GM19025 (cell line): Measurements from ENCODE around the gene MIEF1.
A peak's percentile ranks its signal among the peaks of the same experiment; 100 is the strongest.
"Not testable (repeated sequence)": the region's sequence is repeated elsewhere in the genome, so short reads cannot be mapped to it uniquely, and the experiment has no call there.

Source experiments
- ATAC-seq: cut with Tn5 transposase; IDR thresholded peaks from one replicate; pipeline ENCODE4 v1.9.1; 2021; ENCODE audit warnings: mild to moderate bottlenecking, low read depth, moderate library complexity; ENCODE audit not compliant: unreplicated experiment

MIEF1 gene

GRCh38 chr22:39489094-39490068 lies 12.7 kb upstream of the MIEF1 start:
- no peak for ATAC-seq

GRCh38 chr22:39490135-39490798 lies 11.8 kb upstream of the MIEF1 start:
- peak; percentile 83 for ATAC-seq

GRCh38 chr22:39490966-39491680 lies 11.0 kb upstream of the MIEF1 start:
- ATAC-seq = no peak

GRCh38 chr22:39491696-39492095 lies 10.4 kb upstream of the MIEF1 start:
- no peak for ATAC-seq

GRCh38 chr22:39492186-39492585 lies 9.9 kb upstream of the MIEF1 start:
- no peak for ATAC-seq

GRCh38 chr22:39493759-39494158 lies 8.3 kb upstream of the MIEF1 start:
- ATAC-seq = no peak

- ATAC-seq = no peak
These were observed 7.5 kb upstream of the MIEF1 start for GRCh38 chr22:39494471-39495120.

- ATAC-seq = no peak
These were observed 5.8 kb upstream of the MIEF1 start for GRCh38 chr22:39496131-39496838.

- ATAC-seq = no peak
These were observed 4.7 kb upstream of the MIEF1 start for GRCh38 chr22:39497429-39497828.

GRCh38 chr22:39498368-39498767 lies 3.7 kb upstream of the MIEF1 start:
- no peak for ATAC-seq

- no peak for ATAC-seq
These were observed 3.3 kb upstream of the MIEF1 start for GRCh38 chr22:39498802-39499201.

- no peak for ATAC-seq
These were observed 2.0 kb upstream of the MIEF1 start for GRCh38 chr22:39500101-39500500.

- ATAC-seq = no peak
These were observed 414 bp upstream of the MIEF1 start for GRCh38 chr22:39501644-39502108.

GRCh38 chr22:39502789-39503409 lies 809 bp downstream of the MIEF1 start:
- no peak for ATAC-seq

GRCh38 chr22:39503630-39504029 lies 1.5 kb downstream of the MIEF1 start:
- no peak for ATAC-seq

GRCh38 chr22:39504071-39504470 lies 2.0 kb downstream of the MIEF1 start:
- no peak for ATAC-seq

GRCh38 chr22:39507021-39507420 lies 4.9 kb downstream of the MIEF1 start:
- not testable (repeated sequence) for ATAC-seq

GRCh38 chr22:39508393-39508792 lies 6.3 kb downstream of the MIEF1 start:
- ATAC-seq = no peak

GRCh38 chr22:39510529-39511149 lies 8.5 kb downstream of the MIEF1 start:
- ATAC-seq = no peak
